ENCODE measurements around the gene MYOM1.

Gene MYOM1

DNA sequence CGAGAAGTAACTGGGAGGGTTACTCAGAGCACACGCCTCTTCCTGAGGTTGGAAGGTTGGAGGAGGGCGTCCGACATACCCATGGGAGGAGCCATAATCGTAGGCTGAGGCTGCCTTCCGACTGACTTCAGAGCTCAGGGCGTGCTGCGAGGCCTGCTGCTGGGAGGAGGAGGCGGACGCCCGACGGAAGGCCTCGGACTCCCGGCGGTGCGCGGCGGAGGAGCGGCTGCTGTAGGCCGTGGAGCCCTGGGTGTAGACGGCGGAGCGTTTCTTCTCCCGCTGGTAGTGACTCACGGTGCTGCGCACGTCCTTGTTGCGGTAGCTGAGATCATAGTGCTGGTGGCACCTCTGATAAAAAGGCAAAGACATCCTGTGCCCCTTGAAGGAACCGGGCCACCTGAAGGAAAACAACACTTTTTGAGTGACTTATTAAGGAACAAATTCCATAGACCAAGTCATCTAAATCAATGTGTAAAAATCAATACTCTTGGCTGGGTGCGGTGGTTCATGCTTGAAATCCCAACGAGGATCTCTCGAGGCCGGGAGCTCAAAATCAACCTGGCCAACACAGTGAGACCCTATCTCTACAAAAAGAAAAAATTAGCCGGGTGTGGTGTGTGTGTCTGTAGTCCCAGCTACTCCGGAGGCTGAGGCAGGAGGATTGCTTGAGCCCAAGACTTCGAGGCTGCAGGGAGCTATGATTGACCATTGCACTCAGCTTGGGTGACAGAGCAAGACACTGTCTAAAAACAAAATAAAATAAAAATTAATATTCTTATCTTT is 4.7 kb downstream of the MYOM1 start:
- no peak for DNase-seq (ENCODE audit: low read depth)
- no peak overlapping the region for H3K4me3 ChIP-seq (ENCODE audit: control insufficient read depth, low read depth, low read length)
- no peak for TF ChIP-seq CTCF (IDR thresholded peaks at IDR 0.05; ENCODE audit: control insufficient read depth, insufficient read depth, low read depth, low read length, missing control alignments)

- no peak for TF ChIP-seq CTCF (IDR thresholded peaks at IDR 0.05; ENCODE audit: control insufficient read depth, insufficient read depth, low read depth, low read length, missing control alignments)
- no peak overlapping the region for H3K4me3 ChIP-seq (ENCODE audit: control insufficient read depth, low read depth, low read length)
- no peak for DNase-seq (ENCODE audit: low read depth)
Measured at GRCh38 chr18:3213300-3214059, 6.3 kb downstream of the MYOM1 start.

DNA sequence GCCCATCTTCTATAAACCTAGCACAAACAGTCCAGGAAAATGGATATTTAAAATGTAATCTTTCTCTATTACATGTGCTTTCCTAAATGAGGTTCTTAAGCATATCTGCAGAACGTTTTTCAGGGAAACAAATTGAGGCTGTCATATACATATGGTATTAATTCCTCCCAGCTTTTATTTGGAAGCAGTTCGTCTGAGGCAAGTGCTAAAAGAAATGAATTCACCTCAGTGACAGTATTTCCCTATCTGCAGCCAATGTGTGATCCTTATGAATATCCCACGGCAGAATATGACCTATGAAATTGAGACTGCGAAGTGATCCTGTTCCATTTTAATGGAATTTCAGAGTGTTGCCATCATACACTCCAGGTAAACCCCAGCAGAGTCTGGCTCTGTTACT is 7.1 kb downstream of the MYOM1 start:
- no peak for DNase-seq (ENCODE audit: low read depth)
- no peak overlapping the region for H3K4me3 ChIP-seq (ENCODE audit: control insufficient read depth, low read depth, low read length)
- no peak for TF ChIP-seq CTCF (IDR thresholded peaks at IDR 0.05; ENCODE audit: control insufficient read depth, insufficient read depth, low read depth, low read length, missing control alignments)

GRCh38 chr18:3211236-3211992 is 8.4 kb downstream of the MYOM1 start:
- DNase-seq (ENCODE audit: low read depth): no peak
- TF ChIP-seq CTCF (IDR thresholded peaks at IDR 0.05; ENCODE audit: control insufficient read depth, insufficient read depth, low read depth, low read length, missing control alignments): no peak
- H3K4me3 ChIP-seq (ENCODE audit: control insufficient read depth, low read depth, low read length): no peak overlapping the region

DNA sequence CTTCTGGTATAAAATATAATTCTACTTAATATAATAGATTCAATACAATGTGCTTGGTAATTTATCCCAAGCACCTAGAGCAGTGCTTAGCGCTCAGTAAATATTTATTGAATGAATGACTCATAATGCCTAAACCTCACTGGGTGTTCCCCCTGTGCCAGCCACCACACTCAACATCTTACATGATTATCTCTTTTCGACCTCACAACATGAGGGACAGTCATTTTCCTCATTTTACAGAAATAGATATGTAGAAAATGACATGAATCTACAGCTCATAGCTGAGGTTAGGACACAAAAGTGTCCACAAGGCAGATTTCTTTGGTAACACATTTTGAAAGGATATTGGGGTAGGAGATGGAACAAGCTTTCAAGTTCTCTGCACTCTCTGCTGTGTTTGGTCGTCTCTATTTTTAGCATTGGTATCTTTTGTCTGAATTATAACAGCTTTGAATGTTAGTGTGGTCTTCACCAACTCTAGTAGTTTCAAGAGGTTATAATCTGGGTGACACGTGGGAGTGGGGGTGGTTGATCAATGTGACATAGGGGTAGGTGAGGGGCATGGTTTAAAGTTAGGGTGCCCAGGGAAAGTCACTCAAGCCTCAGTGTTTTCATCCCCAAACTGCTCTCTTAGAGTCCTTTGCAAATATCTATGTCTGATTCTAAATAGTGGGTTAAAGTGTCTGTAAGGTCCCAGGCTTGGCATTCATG is 9.8 kb downstream of the MYOM1 start:
- no peak for DNase-seq (ENCODE audit: low read depth)
- no peak overlapping the region for H3K4me3 ChIP-seq (ENCODE audit: control insufficient read depth, low read depth, low read length)
- TF ChIP-seq CTCF (IDR thresholded peaks at IDR 0.05; ENCODE audit: control insufficient read depth, insufficient read depth, low read depth, low read length, missing control alignments): no peak

GRCh38 chr18:3207565-3207964 is 12.2 kb downstream of the MYOM1 start:
- no peak for DNase-seq (ENCODE audit: low read depth)
- H3K4me3 ChIP-seq (ENCODE audit: control insufficient read depth, low read depth, low read length): no peak overlapping the region
- TF ChIP-seq CTCF (IDR thresholded peaks at IDR 0.05; ENCODE audit: control insufficient read depth, insufficient read depth, low read depth, low read length, missing control alignments): no peak

All from AG09309 (cell line).